Adipocyte (in vitro differentiated cells): ENCODE data around the gene RNF180.
A peak's percentile ranks its signal among the peaks of the same experiment; 100 is the strongest.

Experiments used
- DNase-seq: peaks from one replicate; pipeline ENCODE4 v3.0.0-alpha.2; 2015; ENCODE audit warnings: low read depth
- H3K27me3 ChIP-seq: replicated peaks from 2 replicates; pipeline ENCODE4 v1.7.0; 2013; ENCODE audit warnings: mild to moderate bottlenecking, low read length, moderate library complexity; ENCODE audit not compliant: control insufficient read depth, insufficient read depth
- H3K36me3 ChIP-seq: 2 replicates; pipeline ENCODE4 v1.7.0; 2013; ENCODE audit warnings: low read length, mild to moderate bottlenecking, moderate library complexity; ENCODE audit not compliant: control insufficient read depth, insufficient read depth, severe bottlenecking
- H3K4me1 ChIP-seq: 2 replicates; pipeline ENCODE4 v1.7.0; 2013; ENCODE audit warnings: mild to moderate bottlenecking, low read length, moderate library complexity; ENCODE audit not compliant: control insufficient read depth, insufficient read depth
- H3K4me3 ChIP-seq: 2 replicates; pipeline ENCODE4 v1.7.0; 2013; ENCODE audit warnings: mild to moderate bottlenecking, low read length, moderate library complexity
- H3K9ac ChIP-seq: 2 replicates; pipeline ENCODE4 v1.7.0; 2013; ENCODE audit warnings: mild to moderate bottlenecking, low read length, moderate library complexity
- H3K9me3 ChIP-seq: 2 replicates; pipeline ENCODE4 v1.7.0; 2013; ENCODE audit warnings: mild to moderate bottlenecking, low read length, moderate library complexity; ENCODE audit not compliant: control insufficient read depth

The RNF180 gene

GRCh38 chr5:64165500-64166200 lies at the start of gene RNF180:
RNF180 (plus strand) TSS chr5:64165843; CDS start chr5:64200808, 34,965 bp downstream.
- Histone ChIP-seq H3K9ac (peak within 1 kb of the TSS; percentile 79), H3K4me1 (peaks cover 4% of the 10 kb centered on the region), H3K4me3 (peak within 1 kb of the TSS; percentile 90), H3K36me3 (no peaks in the 10 kb centered on the region), H3K9me3 (no peaks in the 10 kb centered on the region), H3K27me3 (no peaks in the 10 kb centered on the region)
- peak; percentile 66 for DNase-seq

GRCh38 chr5:64125521-64125920 lies 40.1 kb upstream of the RNF180 start:
- no peak for DNase-seq
- Histone ChIP-seq H3K36me3 (no peaks in the 10 kb centered on the region), H3K27me3 (no peaks in the 10 kb centered on the region), H3K4me1 (no peaks in the 10 kb centered on the region), H3K9me3 (no peaks in the 10 kb centered on the region), H3K9ac (no peak overlapping the region), H3K4me3 (no peak overlapping the region)

- DNase-seq: no peak
Observed at GRCh38 chr5:64126202-64126741, 39.4 kb upstream of the RNF180 start.

GRCh38 chr5:64140018-64140417 lies 25.6 kb upstream of the RNF180 start:
- no peaks in the 10 kb centered on the region for H3K27me3 ChIP-seq
- no peaks in the 10 kb centered on the region for H3K36me3 ChIP-seq
- DNase-seq: no peak
- H3K4me3 ChIP-seq: no peak overlapping the region
- H3K4me1 ChIP-seq: peaks cover 12% of the 10 kb centered on the region
- no peaks in the 10 kb centered on the region for H3K9me3 ChIP-seq
- no peak overlapping the region for H3K9ac ChIP-seq

More at GRCh38 chr5:64126202-64126741, 39.4 kb upstream of the RNF180 start:
- no peaks in the 10 kb centered on the region for H3K9me3 ChIP-seq
- H3K4me1 ChIP-seq: no peaks in the 10 kb centered on the region
- H3K9ac ChIP-seq: no peak overlapping the region
- no peaks in the 10 kb centered on the region for H3K36me3 ChIP-seq
- no peak overlapping the region for H3K4me3 ChIP-seq
- H3K27me3 ChIP-seq: no peaks in the 10 kb centered on the region

GRCh38 chr5:64144425-64145215 lies 21.0 kb upstream of the RNF180 start:
- peaks cover 16% of the 10 kb centered on the region for H3K4me1 ChIP-seq

GRCh38 chr5:64145216-64145895 lies 20.3 kb upstream of the RNF180 start:
- H3K4me1 ChIP-seq: peaks cover 16% of the 10 kb centered on the region
- no peak for DNase-seq
- H3K9me3 ChIP-seq: no peaks in the 10 kb centered on the region
- peaks cover 2% of the 10 kb centered on the region for H3K27me3 ChIP-seq
- no peaks in the 10 kb centered on the region for H3K36me3 ChIP-seq
- no peak overlapping the region for H3K9ac ChIP-seq
- H3K4me3 ChIP-seq: peak overlapping the region; percentile 1

More at GRCh38 chr5:64144425-64145215, 21.0 kb upstream of the RNF180 start:
- H3K9me3 ChIP-seq: no peaks in the 10 kb centered on the region
- H3K27me3 ChIP-seq: peaks cover 2% of the 10 kb centered on the region
- DNase-seq: peak; percentile 36
- H3K9ac ChIP-seq: peak overlapping the region; percentile 25
- peak overlapping the region; percentile 33 for H3K4me3 ChIP-seq
- no peaks in the 10 kb centered on the region for H3K36me3 ChIP-seq

- Histone ChIP-seq H3K36me3 (no peaks in the 10 kb centered on the region), H3K4me1 (peaks cover 16% of the 10 kb centered on the region), H3K4me3 (no peak overlapping the region), H3K27me3 (peaks cover 2% of the 10 kb centered on the region), H3K9me3 (no peaks in the 10 kb centered on the region), H3K9ac (no peak overlapping the region)
- DNase-seq: no peak
Observed at GRCh38 chr5:64147379-64147778, 18.3 kb upstream of the RNF180 start.

GRCh38 chr5:64147849-64148441 lies 17.7 kb upstream of the RNF180 start:
- H3K9ac ChIP-seq: no peak overlapping the region
- H3K4me1 ChIP-seq: peaks cover 16% of the 10 kb centered on the region
- no peaks in the 10 kb centered on the region for H3K36me3 ChIP-seq
- DNase-seq: peak; percentile 81
- H3K9me3 ChIP-seq: peaks cover under 1% of the 10 kb centered on the region
- no peak overlapping the region for H3K4me3 ChIP-seq
- peaks cover 2% of the 10 kb centered on the region for H3K27me3 ChIP-seq

GRCh38 chr5:64149268-64149667 lies 16.4 kb upstream of the RNF180 start:
- H3K4me1 ChIP-seq: peaks cover 12% of the 10 kb centered on the region
- no peak for DNase-seq
- H3K27me3 ChIP-seq: peaks cover 2% of the 10 kb centered on the region

GRCh38 chr5:64149857-64150521 lies 15.7 kb upstream of the RNF180 start:
- no peak for DNase-seq
- no peak overlapping the region for H3K9ac ChIP-seq
- H3K36me3 ChIP-seq: no peaks in the 10 kb centered on the region
- peaks cover 17% of the 10 kb centered on the region for H3K9me3 ChIP-seq
- peaks cover 5% of the 10 kb centered on the region for H3K4me1 ChIP-seq
- peaks cover 2% of the 10 kb centered on the region for H3K27me3 ChIP-seq
- no peak overlapping the region for H3K4me3 ChIP-seq

More at GRCh38 chr5:64149268-64149667, 16.4 kb upstream of the RNF180 start:
- Histone ChIP-seq H3K9ac (no peak overlapping the region), H3K4me3 (no peak overlapping the region), H3K9me3 (peaks cover 14% of the 10 kb centered on the region), H3K36me3 (no peaks in the 10 kb centered on the region)
